Vagina (tissue), 2 donors: ENCODE measurements around the gene DVL2.

Experiments used
- POLR2A ChIP-seq, 2 donors: fragments of 450-650 bp; IDR thresholded peaks; one replicate each; pipeline ENCODE4 v1.6.1; 2017; ENCODE audit warnings: antibody characterized with exemption in 2 of 2, mild to moderate bottlenecking in 2 of 2, moderate library complexity in 2 of 2
- POLR2AphosphoS5 ChIP-seq, 2 donors: sonication (generic); formaldehyde crosslinking; IDR thresholded peaks; one replicate each; pipeline ENCODE4 v1.9.0; 2017; ENCODE audit warnings: antibody characterized with exemption in 2 of 2, mild to moderate bottlenecking in 2 of 2, low read depth in 1 of 2; ENCODE audit not compliant: insufficient read depth in 1 of 2
- TF ChIP-seq, protein P1 (sequence below), 3 experiments: fragments of 450-650 bp in 2 of 3; fragments of 200-600 bp in 1 of 3; sonication (generic) in 1 of 3; IDR thresholded peaks; one replicate each; pipeline ENCODE4 v1.5.1; 2017 to 2019; ENCODE audit warnings: antibody characterized with exemption in 3 of 3, mild to moderate bottlenecking in 2 of 3, moderate library complexity in 2 of 3

DNA sequence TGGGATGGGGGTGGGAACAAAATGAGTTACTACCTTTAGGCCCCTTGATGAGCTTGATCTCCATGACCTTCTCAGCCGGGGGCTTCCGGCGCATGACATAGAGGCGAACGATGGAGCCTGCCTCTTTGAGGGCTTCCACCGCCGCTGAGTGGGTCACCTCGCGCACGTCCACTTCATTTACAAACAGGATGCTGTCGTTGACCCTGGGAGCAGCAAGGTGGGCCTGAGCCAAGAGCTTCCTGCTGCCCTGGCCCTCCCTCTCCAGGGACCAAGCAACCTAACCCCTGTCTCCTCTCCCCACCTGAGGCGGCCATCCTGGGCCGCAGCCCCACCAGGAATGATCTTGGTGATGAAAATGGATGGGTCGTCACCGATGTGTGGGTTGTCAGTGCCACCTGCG, 30.9 kb downstream of the DVL2 start:
- TF ChIP-seq, protein P1, sequence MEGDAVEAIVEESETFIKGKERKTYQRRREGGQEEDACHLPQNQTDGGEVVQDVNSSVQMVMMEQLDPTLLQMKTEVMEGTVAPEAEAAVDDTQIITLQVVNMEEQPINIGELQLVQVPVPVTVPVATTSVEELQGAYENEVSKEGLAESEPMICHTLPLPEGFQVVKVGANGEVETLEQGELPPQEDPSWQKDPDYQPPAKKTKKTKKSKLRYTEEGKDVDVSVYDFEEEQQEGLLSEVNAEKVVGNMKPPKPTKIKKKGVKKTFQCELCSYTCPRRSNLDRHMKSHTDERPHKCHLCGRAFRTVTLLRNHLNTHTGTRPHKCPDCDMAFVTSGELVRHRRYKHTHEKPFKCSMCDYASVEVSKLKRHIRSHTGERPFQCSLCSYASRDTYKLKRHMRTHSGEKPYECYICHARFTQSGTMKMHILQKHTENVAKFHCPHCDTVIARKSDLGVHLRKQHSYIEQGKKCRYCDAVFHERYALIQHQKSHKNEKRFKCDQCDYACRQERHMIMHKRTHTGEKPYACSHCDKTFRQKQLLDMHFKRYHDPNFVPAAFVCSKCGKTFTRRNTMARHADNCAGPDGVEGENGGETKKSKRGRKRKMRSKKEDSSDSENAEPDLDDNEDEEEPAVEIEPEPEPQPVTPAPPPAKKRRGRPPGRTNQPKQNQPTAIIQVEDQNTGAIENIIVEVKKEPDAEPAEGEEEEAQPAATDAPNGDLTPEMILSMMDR (IDR thresholded peaks at IDR 0.05): no peak
- no peak for TF ChIP-seq POLR2AphosphoS5 (IDR thresholded peaks at IDR 0.05; ENCODE audit: insufficient read depth in 1 of 2, low read depth in 1 of 2)
- TF ChIP-seq POLR2A (IDR thresholded peaks at IDR 0.05): no peak
